MM.1S (cell line): ENCODE data around the gene COG5.

Experiments used
- EZH2 ChIP-seq: fragments of 300-600 bp; sonication (generic); optimal IDR thresholded peaks from 2 replicates; pipeline ENCODE3; 2017; ENCODE audit warnings: low read depth, mild to moderate bottlenecking, antibody characterized with exemption, low read length, mixed read lengths
- EZH2phosphoT487 ChIP-seq: fragments of 300-600 bp; sonication (generic); IDR thresholded peaks from 2 replicates; pipeline ENCODE4 v1.6.1; 2018; ENCODE audit warnings: antibody characterized with exemption, low read length
- TF ChIP-seq, protein P1 (sequence below): fragments of 300-600 bp; sonication (generic); IDR thresholded peaks from 2 replicates; pipeline ENCODE4 v1.5.1; 2016; ENCODE audit warnings: antibody characterized with exemption, low read length, mixed read lengths

GRCh38 chr7:107318523-107319160 is 245.1 kb downstream of the COG5 start:
- TF ChIP-seq EZH2phosphoT487 (no peak), EZH2 (no peak)
- TF ChIP-seq, protein P1, sequence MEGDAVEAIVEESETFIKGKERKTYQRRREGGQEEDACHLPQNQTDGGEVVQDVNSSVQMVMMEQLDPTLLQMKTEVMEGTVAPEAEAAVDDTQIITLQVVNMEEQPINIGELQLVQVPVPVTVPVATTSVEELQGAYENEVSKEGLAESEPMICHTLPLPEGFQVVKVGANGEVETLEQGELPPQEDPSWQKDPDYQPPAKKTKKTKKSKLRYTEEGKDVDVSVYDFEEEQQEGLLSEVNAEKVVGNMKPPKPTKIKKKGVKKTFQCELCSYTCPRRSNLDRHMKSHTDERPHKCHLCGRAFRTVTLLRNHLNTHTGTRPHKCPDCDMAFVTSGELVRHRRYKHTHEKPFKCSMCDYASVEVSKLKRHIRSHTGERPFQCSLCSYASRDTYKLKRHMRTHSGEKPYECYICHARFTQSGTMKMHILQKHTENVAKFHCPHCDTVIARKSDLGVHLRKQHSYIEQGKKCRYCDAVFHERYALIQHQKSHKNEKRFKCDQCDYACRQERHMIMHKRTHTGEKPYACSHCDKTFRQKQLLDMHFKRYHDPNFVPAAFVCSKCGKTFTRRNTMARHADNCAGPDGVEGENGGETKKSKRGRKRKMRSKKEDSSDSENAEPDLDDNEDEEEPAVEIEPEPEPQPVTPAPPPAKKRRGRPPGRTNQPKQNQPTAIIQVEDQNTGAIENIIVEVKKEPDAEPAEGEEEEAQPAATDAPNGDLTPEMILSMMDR, result no peak
